Measurements from ENCODE around the gene PLPPR4. TPM values are rescaled to one million over a fixed set of nuclear protein-coding genes. Genes with fewer than 3 reads are reported as not detected.

The PLPPR4 gene
- total RNA-seq, 4 donors from 2014 or later, result 0.63 to 1.2 (median 0.79) TPM

DNA sequence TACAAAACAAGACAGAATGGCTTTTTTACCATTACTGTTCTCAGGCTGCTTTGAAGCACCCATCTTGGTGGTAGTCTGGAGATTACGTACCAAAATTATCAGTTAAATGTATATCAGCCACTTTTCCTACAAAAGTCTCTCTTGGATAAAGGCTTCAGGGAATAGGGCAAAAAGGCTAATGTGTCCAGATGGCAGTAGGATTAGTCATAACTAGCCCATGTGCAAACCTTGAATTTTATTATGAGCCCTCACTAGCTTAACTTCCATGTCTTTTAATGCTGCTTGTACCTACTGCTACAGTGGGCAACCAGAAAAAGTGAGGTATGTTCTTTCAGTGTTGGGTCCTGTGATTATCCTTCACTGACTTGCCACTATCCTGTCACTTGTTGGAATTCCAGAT is 51.0 kb downstream of the PLPPR4 start:
- WGBS, 2 donors, result 86 to 95% methylated on average over 1 of the region's 1 CpG
- TF ChIP-seq POLR2A (IDR thresholded peaks at IDR 0.05), result no peak
- intact Hi-C loops (cut with DNase I), result no loop called here
- no peak for DNase-seq
- Histone ChIP-seq H3K27me3 (no peaks in the 10 kb centered on the region), H3K36me3 (no peaks in the 10 kb centered on the region), H3K4me3 (replicated peaks in 1 of 3) (no peak overlapping the region), H3K27ac (no peak overlapping the region), H3K4me1 (no peaks in the 10 kb centered on the region), H3K9me3 (no peaks in the 10 kb centered on the region)

DNA sequence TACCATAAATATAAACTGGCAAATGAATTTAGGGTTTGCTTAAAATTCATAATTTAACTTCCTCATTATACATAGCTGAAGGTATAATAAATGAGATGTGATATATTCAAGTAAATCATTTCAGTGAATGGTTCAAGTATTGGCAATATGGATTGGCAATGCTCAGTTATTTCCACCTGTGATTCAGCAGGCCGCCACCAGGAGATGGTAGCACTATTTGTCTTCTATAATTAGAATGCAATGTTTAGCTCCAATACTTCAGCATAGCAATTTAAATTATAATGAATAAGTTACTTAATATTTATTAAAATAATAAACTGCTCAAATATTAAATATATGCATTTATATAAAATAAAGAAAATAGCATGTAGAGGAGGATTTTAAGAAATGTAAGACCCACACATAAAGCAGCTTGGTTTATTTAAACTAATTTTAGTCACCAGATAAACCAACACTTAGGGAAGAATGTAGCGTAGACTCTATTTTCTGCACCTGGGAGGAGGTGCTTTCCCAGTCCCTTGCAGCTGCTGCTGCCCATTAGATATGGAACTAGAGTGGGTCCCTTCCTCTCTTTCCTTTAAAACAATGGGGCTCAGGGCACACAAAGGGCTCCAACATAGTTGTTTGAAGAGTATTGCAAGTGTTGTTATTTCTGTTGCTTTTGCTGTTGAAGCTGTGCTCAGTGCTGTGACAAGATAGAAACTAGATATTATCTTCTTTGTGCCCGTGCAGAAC is 62.1 kb downstream of the PLPPR4 start:
- Histone ChIP-seq H3K27ac (no peak overlapping the region), H3K27me3 (no peaks in the 10 kb centered on the region), H3K4me3 (replicated peaks in 1 of 3) (no peak overlapping the region), H3K36me3 (no peaks in the 10 kb centered on the region), H3K9me3 (no peaks in the 10 kb centered on the region), H3K4me1 (no peaks in the 10 kb centered on the region)
- intact Hi-C loops (cut with DNase I), result no loop called here
- TF ChIP-seq POLR2A (IDR thresholded peaks at IDR 0.05), result no peak
- TF ChIP-seq, protein P1, sequence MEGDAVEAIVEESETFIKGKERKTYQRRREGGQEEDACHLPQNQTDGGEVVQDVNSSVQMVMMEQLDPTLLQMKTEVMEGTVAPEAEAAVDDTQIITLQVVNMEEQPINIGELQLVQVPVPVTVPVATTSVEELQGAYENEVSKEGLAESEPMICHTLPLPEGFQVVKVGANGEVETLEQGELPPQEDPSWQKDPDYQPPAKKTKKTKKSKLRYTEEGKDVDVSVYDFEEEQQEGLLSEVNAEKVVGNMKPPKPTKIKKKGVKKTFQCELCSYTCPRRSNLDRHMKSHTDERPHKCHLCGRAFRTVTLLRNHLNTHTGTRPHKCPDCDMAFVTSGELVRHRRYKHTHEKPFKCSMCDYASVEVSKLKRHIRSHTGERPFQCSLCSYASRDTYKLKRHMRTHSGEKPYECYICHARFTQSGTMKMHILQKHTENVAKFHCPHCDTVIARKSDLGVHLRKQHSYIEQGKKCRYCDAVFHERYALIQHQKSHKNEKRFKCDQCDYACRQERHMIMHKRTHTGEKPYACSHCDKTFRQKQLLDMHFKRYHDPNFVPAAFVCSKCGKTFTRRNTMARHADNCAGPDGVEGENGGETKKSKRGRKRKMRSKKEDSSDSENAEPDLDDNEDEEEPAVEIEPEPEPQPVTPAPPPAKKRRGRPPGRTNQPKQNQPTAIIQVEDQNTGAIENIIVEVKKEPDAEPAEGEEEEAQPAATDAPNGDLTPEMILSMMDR (IDR thresholded peaks at IDR 0.05), result peak in 1 of 6 experiments; percentile 6
- 69 to 80% methylated on average over 3 of the region's 3 CpGs for WGBS, 2 donors
- DNase-seq, result no peak

DNA sequence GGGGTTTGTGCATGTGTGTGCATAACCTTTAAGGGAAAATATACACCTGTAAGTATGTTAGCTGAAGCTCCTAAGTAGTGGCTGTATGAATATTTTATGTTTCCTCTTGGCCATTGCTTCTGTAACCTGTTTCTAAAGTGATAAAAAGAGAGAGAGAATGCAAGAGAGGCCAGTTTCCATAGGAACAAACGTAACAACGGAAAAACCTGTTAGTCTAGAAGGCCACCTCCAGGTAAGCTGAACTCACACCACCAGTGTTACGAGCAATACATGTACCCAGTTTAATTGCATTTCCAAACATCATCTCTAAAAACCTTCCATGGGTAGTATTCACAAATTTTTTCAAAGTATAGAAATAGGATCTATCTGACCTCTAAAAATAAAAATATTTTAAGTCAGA is 63.1 kb downstream of the PLPPR4 start:
- WGBS, 2 donors, result 40 to 54% methylated on average over 3 of the region's 3 CpGs
- Histone ChIP-seq H3K9me3 (no peaks in the 10 kb centered on the region), H3K27ac (no peak overlapping the region), H3K4me3 (replicated peaks in 1 of 3) (no peak overlapping the region), H3K27me3 (no peaks in the 10 kb centered on the region), H3K4me1 (no peaks in the 10 kb centered on the region), H3K36me3 (no peaks in the 10 kb centered on the region)
- intact Hi-C loops (cut with DNase I), result no loop called here
- no peak for TF ChIP-seq POLR2A (IDR thresholded peaks at IDR 0.05)
- TF ChIP-seq, protein P1 (IDR thresholded peaks at IDR 0.05), result no peak
- DNase-seq, result no peak

DNA sequence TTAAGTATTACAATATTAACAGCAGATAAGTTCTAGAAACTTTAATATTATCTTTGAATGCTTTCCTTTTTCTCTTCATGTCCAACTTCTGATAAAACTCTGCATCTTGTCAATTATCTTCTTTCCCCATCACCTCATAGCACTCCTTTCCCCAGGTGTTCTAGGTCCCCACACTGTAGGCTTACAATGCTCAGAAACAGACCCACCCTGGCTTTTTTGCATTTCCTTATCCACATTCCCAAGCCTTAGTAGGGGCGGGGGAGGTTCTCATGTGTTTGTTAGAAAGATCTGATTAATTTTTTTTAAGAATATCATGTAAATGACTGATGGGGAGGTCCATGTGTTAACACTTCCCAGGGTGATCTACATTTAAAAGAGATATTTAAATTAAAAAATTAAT is 63.9 kb downstream of the PLPPR4 start:
- Histone ChIP-seq H3K27ac (no peak overlapping the region), H3K4me1 (no peaks in the 10 kb centered on the region), H3K27me3 (no peaks in the 10 kb centered on the region), H3K36me3 (no peaks in the 10 kb centered on the region), H3K4me3 (replicated peaks in 1 of 3) (no peak overlapping the region), H3K9me3 (no peaks in the 10 kb centered on the region)
- 82 to 88% methylated on average over 1 of the region's 1 CpG for WGBS, 2 donors
- TF ChIP-seq POLR2A (IDR thresholded peaks at IDR 0.05), result no peak
- TF ChIP-seq, protein P1 (IDR thresholded peaks at IDR 0.05), result no peak
- no peak for DNase-seq
- intact Hi-C loops (cut with DNase I), result no loop called here

DNA sequence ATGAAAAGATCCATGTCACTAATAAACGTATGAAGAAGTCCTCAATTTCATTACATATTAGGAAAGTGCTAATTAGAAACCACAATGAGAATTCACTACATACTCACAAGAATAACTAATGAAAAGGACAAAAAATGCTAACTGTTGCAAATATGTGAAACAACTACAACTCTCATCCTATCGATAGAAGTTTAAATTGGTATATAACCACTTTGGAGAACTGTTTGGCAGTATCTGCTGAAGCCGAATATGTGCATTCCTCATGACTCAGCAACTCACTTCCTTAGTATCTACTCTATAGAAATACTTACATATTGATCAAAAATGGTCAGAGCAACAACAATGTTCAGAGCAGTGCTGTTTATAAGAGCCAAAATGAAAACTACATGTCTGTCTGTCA is 66.8 kb downstream of the PLPPR4 start:
- Histone ChIP-seq H3K4me1 (no peaks in the 10 kb centered on the region), H3K27me3 (no peaks in the 10 kb centered on the region), H3K4me3 (replicated peaks in 1 of 3) (no peak overlapping the region), H3K27ac (no peak overlapping the region), H3K9me3 (no peaks in the 10 kb centered on the region), H3K36me3 (no peaks in the 10 kb centered on the region)
- no peak for DNase-seq
- WGBS, 2 donors, result 94 to 95% methylated on average over 3 of the region's 3 CpGs
- intact Hi-C loops (cut with DNase I), result no loop called here
- TF ChIP-seq, protein P1 (IDR thresholded peaks at IDR 0.05), result no peak
- no peak for TF ChIP-seq POLR2A (IDR thresholded peaks at IDR 0.05)

Measured in thyroid gland (tissue), 4 donors.